ENCODE measurements around the gene ZNF699. TPM values are rescaled to one million over a fixed set of nuclear protein-coding genes. Genes with fewer than 3 reads are reported as not detected.
"Not testable (repeated sequence)": the region's sequence is repeated elsewhere in the genome, so short reads cannot be mapped to it uniquely, and the experiment has no call there.

Gene ZNF699
- total RNA-seq, 1 experiment from 2014 or later = 3.6 TPM

- Histone ChIP-seq H3K36me3 (replicated peaks; ENCODE audit: control insufficient read depth, insufficient read depth, low read length) (no peaks in the 10 kb centered on the region), H3K27me3 (ENCODE audit: control insufficient read depth, insufficient read depth, low read length) (no peaks in the 10 kb centered on the region), H3K4me3 (ENCODE audit: insufficient read depth, low read depth, low read length) (no peak overlapping the region)
- DNase-seq = no peak
Observed at GRCh38 chr19:9321338-9321737, 11.7 kb upstream of the ZNF699 start.

GRCh38 chr19:9313756-9314155 is 4.1 kb upstream of the ZNF699 start:
- H3K4me3 ChIP-seq (ENCODE audit: insufficient read depth, low read depth, low read length) = no peak overlapping the region
- no peaks in the 10 kb centered on the region for H3K36me3 ChIP-seq (replicated peaks; ENCODE audit: control insufficient read depth, insufficient read depth, low read length)
- no peaks in the 10 kb centered on the region; the same call in 1 of the 2 replicates for H3K27me3 ChIP-seq (ENCODE audit: control insufficient read depth, insufficient read depth, low read length)
- no peak for DNase-seq

- Histone ChIP-seq H3K4me3 (ENCODE audit: insufficient read depth, low read depth, low read length) (peak overlapping the region; percentile 53), H3K27me3 (ENCODE audit: control insufficient read depth, insufficient read depth, low read length) (no peaks in the 10 kb centered on the region; the same call in 1 of the 2 replicates), H3K36me3 (replicated peaks; ENCODE audit: control insufficient read depth, insufficient read depth, low read length) (no peaks in the 10 kb centered on the region)
- DNase-seq = peak; percentile 91
Observed at GRCh38 chr19:9309974-9310446, 372 bp upstream of the ZNF699 start.

- DNase-seq = no peak
- no peaks in the 10 kb centered on the region; the same call in 1 of the 2 replicates for H3K27me3 ChIP-seq (ENCODE audit: control insufficient read depth, insufficient read depth, low read length)
- no peaks in the 10 kb centered on the region; the same call in none of the 2 replicates for H3K36me3 ChIP-seq (replicated peaks; ENCODE audit: control insufficient read depth, insufficient read depth, low read length)
Observed at GRCh38 chr19:9308091-9308770, 1.4 kb downstream of the ZNF699 start.

GRCh38 chr19:9306443-9306842 is 3.2 kb downstream of the ZNF699 start:
- Histone ChIP-seq H3K36me3 (replicated peaks; ENCODE audit: control insufficient read depth, insufficient read depth, low read length) (peaks cover 2% of the 10 kb centered on the region), H3K4me3 (ENCODE audit: insufficient read depth, low read depth, low read length) (no peak overlapping the region), H3K27me3 (ENCODE audit: control insufficient read depth, insufficient read depth, low read length) (no peaks in the 10 kb centered on the region; the same call in 1 of the 2 replicates)
- DNase-seq = no peak

More at GRCh38 chr19:9308091-9308770, 1.4 kb downstream of the ZNF699 start:
- no peak overlapping the region for H3K4me3 ChIP-seq (ENCODE audit: insufficient read depth, low read depth, low read length)

GRCh38 chr19:9296336-9296735 is 13.3 kb downstream of the ZNF699 start:
- H3K36me3 ChIP-seq (replicated peaks; ENCODE audit: control insufficient read depth, insufficient read depth, low read length) = peaks cover 6% of the 10 kb centered on the region
- DNase-seq = no peak
- no peak overlapping the region for H3K4me3 ChIP-seq (ENCODE audit: insufficient read depth, low read depth, low read length)
- H3K27me3 ChIP-seq (ENCODE audit: control insufficient read depth, insufficient read depth, low read length) = no peaks in the 10 kb centered on the region

GRCh38 chr19:9295411-9295849 is 14.2 kb downstream of the ZNF699 start:
- Histone ChIP-seq H3K36me3 (replicated peaks; ENCODE audit: control insufficient read depth, insufficient read depth, low read length) (peaks cover 4% of the 10 kb centered on the region), H3K27me3 (ENCODE audit: control insufficient read depth, insufficient read depth, low read length) (no peaks in the 10 kb centered on the region), H3K4me3 (ENCODE audit: insufficient read depth, low read depth, low read length) (no peak overlapping the region)
- DNase-seq = no peak

- no peak for DNase-seq
- Histone ChIP-seq H3K4me3 (ENCODE audit: insufficient read depth, low read depth, low read length) (no peak overlapping the region), H3K27me3 (ENCODE audit: control insufficient read depth, insufficient read depth, low read length) (no peaks in the 10 kb centered on the region), H3K36me3 (replicated peaks; ENCODE audit: control insufficient read depth, insufficient read depth, low read length) (no peaks in the 10 kb centered on the region)
Observed at GRCh38 chr19:9289231-9289884, 20.3 kb downstream of the ZNF699 start.

- not testable (repeated sequence) for H3K36me3 ChIP-seq (replicated peaks; ENCODE audit: control insufficient read depth, insufficient read depth, low read length); H3K4me3 ChIP-seq (ENCODE audit: insufficient read depth, low read depth, low read length); H3K27me3 ChIP-seq (ENCODE audit: control insufficient read depth, insufficient read depth, low read length); DNase-seq
Observed at GRCh38 chr19:9283485-9283884, 26.2 kb downstream of the ZNF699 start.

GRCh38 chr19:9251236-9251635 is 58.4 kb downstream of the ZNF699 start:
- Histone ChIP-seq H3K36me3 (replicated peaks; ENCODE audit: control insufficient read depth, insufficient read depth, low read length) (no peaks in the 10 kb centered on the region), H3K4me3 (ENCODE audit: insufficient read depth, low read depth, low read length) (no peak overlapping the region), H3K27me3 (ENCODE audit: control insufficient read depth, insufficient read depth, low read length) (no peaks in the 10 kb centered on the region)
- DNase-seq = no peak

GRCh38 chr19:9250630-9251029 is 59.0 kb downstream of the ZNF699 start, which contains the start of gene OR7E24:
TSS of gene OR7E24 (plus strand) at chr19:9250930. CDS start at chr19:9251044, 114 bp downstream.
- no peak for DNase-seq
- no peak within 1 kb of the TSS for H3K4me3 ChIP-seq (ENCODE audit: insufficient read depth, low read depth, low read length)
- no peaks in the 10 kb centered on the region for H3K36me3 ChIP-seq (replicated peaks; ENCODE audit: control insufficient read depth, insufficient read depth, low read length)
- no peaks in the 10 kb centered on the region for H3K27me3 ChIP-seq (ENCODE audit: control insufficient read depth, insufficient read depth, low read length)

Other genes with a start within 250 kb of the ZNF699 start
- gene OR1M1, start 222.8 kb downstream of the ZNF699 start, total RNA-seq (2014; rRNA removed; shearing (Covaris generic)) = not detected in 2 replicates
- not detected in 2 replicates for gene OR7G2, start 202.4 kb downstream of the ZNF699 start, total RNA-seq (2014; rRNA removed; shearing (Covaris generic))
- gene OR7G1, start 194.1 kb downstream of the ZNF699 start, total RNA-seq (2014; rRNA removed; shearing (Covaris generic)) = not detected in 2 replicates
- not detected in 2 replicates for gene OR7G3, start 182.9 kb downstream of the ZNF699 start, total RNA-seq (2014; rRNA removed; shearing (Covaris generic))
- gene ZNF317, start 169.4 kb downstream of the ZNF699 start, total RNA-seq (2014; rRNA removed; shearing (Covaris generic)) = 19.9 and 26.0 TPM in 2 replicates
- not detected in 2 replicates for gene OR7D2, start 130.9 kb downstream of the ZNF699 start, total RNA-seq (2014; rRNA removed; shearing (Covaris generic))
- not detected in 2 replicates for gene OR7D4, start 90.2 kb downstream of the ZNF699 start, total RNA-seq (2014; rRNA removed; shearing (Covaris generic))
- gene OR7E24, start 58.9 kb downstream of the ZNF699 start, total RNA-seq (2014; rRNA removed; shearing (Covaris generic)) = not detected in 2 replicates
- gene ZNF559, start 14.3 kb upstream of the ZNF699 start, total RNA-seq (2014; rRNA removed; shearing (Covaris generic)) = 6.1 and 15.1 TPM in 2 replicates
- gene ZNF177, start 53.2 kb upstream of the ZNF699 start, total RNA-seq (2014; rRNA removed; shearing (Covaris generic)) = 1.00 and 1.4 TPM in 2 replicates
- gene ZNF266, start 125.7 kb upstream of the ZNF699 start, total RNA-seq (2014; rRNA removed; shearing (Covaris generic)) = 6.2 and 9.8 TPM in 2 replicates
- not detected in 2 replicates for gene ZNF560, start 188.8 kb upstream of the ZNF699 start, total RNA-seq (2014; rRNA removed; shearing (Covaris generic))
- gene ZNF426, start 228.8 kb upstream of the ZNF699 start, total RNA-seq (2014; rRNA removed; shearing (Covaris generic)) = 20.0 and 25.2 TPM in 2 replicates

Measured in H7 (cell line).